ENCODE measurements around the gene HOOK2.
"Not testable (repeated sequence)": the region's sequence is repeated elsewhere in the genome, so short reads cannot be mapped to it uniquely, and the experiment has no call there.

The HOOK2 gene

DNA sequence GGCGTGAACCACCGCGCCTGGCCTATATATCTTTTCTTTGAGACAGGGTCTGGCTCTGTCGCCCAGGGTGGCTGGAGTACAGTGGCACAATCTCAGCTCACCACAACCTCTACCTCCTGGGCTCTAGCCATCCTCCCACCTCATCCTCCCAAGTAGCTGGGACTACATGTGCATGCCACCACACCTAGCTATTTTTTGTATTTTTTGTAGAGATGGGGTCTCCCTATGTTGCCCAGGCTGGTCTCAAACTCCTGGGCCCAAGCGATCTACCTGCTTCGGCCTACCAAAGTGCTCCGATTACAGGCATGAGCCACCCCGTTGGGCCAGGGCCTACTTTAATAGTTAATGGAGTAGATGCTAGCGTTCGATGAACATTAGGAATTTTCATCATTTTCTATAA, 55.1 kb downstream of the HOOK2 start:
- DNase-seq = no peak

- DNase-seq = no peak
Measured at GRCh38 chr19:12715929-12716328, 59.4 kb downstream of the HOOK2 start.

- no peak for DNase-seq
Measured at GRCh38 chr19:12715102-12715501, 60.2 kb downstream of the HOOK2 start.

DNA sequence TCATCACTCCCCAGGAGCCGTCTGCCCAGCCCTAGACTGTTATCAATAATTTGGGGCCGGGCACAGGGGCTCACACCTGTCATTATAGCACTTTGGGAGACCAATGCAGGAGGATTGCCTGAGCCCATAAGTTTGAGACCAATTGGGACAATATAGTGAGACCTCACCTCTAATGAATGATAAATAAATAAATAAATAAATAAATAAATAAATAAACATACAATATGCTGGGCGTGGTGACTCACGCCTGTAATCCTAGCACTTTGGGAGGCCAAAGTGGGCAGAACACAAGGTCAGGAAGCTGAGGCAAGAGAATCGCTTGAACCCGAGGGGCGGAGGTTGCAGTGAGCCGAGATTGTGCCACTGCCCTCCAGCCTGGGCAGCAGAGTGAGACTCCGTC, 62.0 kb downstream of the HOOK2 start:
- not testable (repeated sequence) for DNase-seq

Measured in cortex of kidney (tissue), 1 donor.